ENCODE results near the gene ZAP70.

Gene ZAP70

GRCh38 chr2:97747716-97748115, 34.3 kb downstream of the ZAP70 start:
- no peak overlapping the region for H3K4me3 ChIP-seq (ENCODE audit: low read depth, low read length)
- DNase-seq (ENCODE audit: low read depth), result no peak
- TF ChIP-seq, protein P1, sequence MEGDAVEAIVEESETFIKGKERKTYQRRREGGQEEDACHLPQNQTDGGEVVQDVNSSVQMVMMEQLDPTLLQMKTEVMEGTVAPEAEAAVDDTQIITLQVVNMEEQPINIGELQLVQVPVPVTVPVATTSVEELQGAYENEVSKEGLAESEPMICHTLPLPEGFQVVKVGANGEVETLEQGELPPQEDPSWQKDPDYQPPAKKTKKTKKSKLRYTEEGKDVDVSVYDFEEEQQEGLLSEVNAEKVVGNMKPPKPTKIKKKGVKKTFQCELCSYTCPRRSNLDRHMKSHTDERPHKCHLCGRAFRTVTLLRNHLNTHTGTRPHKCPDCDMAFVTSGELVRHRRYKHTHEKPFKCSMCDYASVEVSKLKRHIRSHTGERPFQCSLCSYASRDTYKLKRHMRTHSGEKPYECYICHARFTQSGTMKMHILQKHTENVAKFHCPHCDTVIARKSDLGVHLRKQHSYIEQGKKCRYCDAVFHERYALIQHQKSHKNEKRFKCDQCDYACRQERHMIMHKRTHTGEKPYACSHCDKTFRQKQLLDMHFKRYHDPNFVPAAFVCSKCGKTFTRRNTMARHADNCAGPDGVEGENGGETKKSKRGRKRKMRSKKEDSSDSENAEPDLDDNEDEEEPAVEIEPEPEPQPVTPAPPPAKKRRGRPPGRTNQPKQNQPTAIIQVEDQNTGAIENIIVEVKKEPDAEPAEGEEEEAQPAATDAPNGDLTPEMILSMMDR (conservative IDR thresholded peaks at IDR 0.05; ENCODE audit: low read depth, low read length), result no peak

GRCh38 chr2:97749581-97749980, 36.2 kb downstream of the ZAP70 start:
- TF ChIP-seq, protein P1 (conservative IDR thresholded peaks at IDR 0.05; ENCODE audit: low read depth, low read length), result no peak
- H3K4me3 ChIP-seq (ENCODE audit: low read depth, low read length), result no peak overlapping the region
- no peak for DNase-seq (ENCODE audit: low read depth)

- TF ChIP-seq, protein P1 (conservative IDR thresholded peaks at IDR 0.05; ENCODE audit: low read depth, low read length), result no peak
- no peak for DNase-seq (ENCODE audit: low read depth)
- H3K4me3 ChIP-seq (ENCODE audit: low read depth, low read length), result no peak overlapping the region
These were observed 36.6 kb downstream of the ZAP70 start for GRCh38 chr2:97750017-97750416.

DNA sequence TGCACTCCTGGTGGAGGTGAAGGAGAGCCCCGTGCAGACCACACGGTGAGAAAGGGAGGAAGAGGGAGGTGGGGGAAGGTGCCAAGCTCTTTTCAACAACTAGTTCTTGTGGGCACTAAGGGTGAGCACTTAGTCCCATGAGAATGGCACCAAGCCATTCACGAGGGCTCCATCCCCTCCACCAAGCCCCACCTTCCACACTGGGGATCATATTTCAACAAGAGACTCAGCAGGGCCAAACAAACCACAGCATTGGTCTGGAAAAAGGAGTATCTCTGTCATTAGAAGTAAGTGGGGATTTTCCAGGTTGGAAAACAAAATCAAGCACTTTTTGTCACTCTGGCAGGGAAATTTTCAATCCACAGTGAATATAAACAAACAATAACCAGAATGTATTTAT, 38.4 kb downstream of the ZAP70 start:
- peak; percentile 75 for DNase-seq (ENCODE audit: low read depth)
- TF ChIP-seq, protein P1 (conservative IDR thresholded peaks at IDR 0.05; ENCODE audit: low read depth, low read length), result no peak
- no peak overlapping the region for H3K4me3 ChIP-seq (ENCODE audit: low read depth, low read length)

DNA sequence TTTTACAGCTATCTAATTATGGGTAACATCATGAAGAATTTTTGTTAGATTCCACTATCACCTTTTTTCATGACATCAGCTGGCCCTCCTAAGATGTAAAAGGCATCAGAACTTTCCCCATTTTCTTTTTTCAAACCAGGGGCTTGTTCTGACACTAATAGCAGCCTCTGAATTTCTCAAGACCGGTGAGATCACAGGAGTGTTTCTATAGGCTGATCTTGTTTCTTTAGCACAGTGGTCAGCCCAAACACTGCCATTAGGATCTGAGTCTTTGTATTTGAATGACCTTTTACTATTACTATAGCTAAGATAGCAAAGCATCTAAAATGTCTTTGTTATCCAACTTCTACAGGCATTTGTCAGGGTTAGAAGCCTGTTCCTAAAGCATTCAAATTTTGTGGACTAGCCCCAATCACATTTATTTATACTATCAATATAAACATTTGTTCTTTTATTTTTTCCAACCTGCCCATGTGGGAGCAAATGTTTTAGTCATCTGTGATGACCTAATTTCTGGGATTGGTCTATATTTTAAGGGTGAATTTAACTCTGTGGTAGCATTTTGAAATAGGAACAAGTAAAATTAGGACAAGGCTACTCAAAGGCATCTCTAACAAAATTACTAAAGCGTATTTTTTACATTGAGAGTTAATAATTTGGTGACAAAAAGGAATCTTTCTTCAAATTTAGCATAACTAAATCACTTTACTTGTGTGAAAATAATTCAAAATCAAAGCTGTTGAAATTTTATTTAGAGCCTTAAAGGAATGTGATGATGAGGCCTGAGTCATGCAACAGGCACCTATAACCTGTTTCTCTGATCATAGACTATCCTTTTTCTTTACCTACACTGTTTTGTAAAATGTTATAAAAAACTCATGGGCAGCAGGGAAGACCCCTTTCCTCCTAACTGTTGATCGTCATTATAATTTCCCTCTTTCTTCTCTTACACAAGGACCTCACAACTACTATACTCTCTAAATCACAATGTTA, 39.3 kb downstream of the ZAP70 start:
- DNase-seq (ENCODE audit: low read depth), result peak; percentile 56
- TF ChIP-seq, protein P1 (conservative IDR thresholded peaks at IDR 0.05; ENCODE audit: low read depth, low read length), result no peak
- H3K4me3 ChIP-seq (ENCODE audit: low read depth, low read length), result no peak overlapping the region

- TF ChIP-seq, protein P1 (conservative IDR thresholded peaks at IDR 0.05; ENCODE audit: low read depth, low read length), result no peak
- no peak for DNase-seq (ENCODE audit: low read depth)
- H3K4me3 ChIP-seq (ENCODE audit: low read depth, low read length), result no peak overlapping the region
These were observed 41.4 kb downstream of the ZAP70 start for GRCh38 chr2:97754690-97755346.

Data from choroid plexus epithelial cell (primary cell).